Brain pericyte (primary cell): Measurements from ENCODE around the gene UBE2E3.
"Not testable (repeated sequence)": the region's sequence is repeated elsewhere in the genome, so short reads cannot be mapped to it uniquely, and the experiment has no call there.

Source experiments
- DNase-seq: peaks from one replicate; pipeline ENCODE4 v3.0.0-alpha.2; 2012; ENCODE audit warnings: low read depth, low spot score

The UBE2E3 gene

GRCh38 chr2:181025004-181025403, 44.6 kb downstream of the UBE2E3 start:
- DNase-seq, result no peak

- no peak for DNase-seq
Observed at GRCh38 chr2:181036445-181036844, 56.0 kb downstream of the UBE2E3 start.

DNA sequence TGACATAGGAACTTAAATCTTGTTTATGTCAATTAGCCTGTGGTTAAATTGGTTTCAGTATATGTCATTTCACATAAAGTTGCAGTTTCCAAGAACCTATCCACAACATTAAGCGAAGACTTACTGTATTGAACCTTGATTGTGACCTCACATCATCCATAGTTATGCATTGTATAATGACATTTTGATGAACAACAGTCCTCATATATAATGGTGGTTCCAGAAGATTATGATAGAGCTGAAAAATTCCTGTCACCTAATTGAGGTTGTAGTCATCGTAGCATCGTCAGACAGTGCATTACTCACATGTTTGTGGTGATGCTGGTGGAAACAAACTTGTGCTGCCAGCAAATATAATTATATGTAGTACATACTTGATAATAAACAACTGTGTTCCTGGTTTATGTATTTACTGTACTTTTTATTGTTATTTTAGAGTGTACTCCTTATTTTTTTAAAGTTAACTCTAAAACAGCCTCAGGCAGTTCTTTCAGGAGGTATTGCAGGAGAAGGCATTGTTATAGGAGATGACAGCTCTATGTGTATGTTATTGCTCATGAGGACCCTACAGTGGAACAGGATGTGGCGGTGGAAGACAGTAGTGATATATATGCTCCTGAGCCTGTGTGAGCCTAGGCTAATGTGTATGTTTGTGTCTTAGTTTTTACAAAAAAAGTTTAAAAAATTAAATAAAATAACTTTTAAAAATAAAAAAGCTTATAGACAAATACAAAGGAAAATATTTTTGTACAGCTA, 56.6 kb downstream of the UBE2E3 start:
- no peak for DNase-seq

GRCh38 chr2:181037922-181038321, 57.5 kb downstream of the UBE2E3 start:
- no peak for DNase-seq

GRCh38 chr2:181038796-181039195, 58.4 kb downstream of the UBE2E3 start:
- DNase-seq, result no peak

DNA sequence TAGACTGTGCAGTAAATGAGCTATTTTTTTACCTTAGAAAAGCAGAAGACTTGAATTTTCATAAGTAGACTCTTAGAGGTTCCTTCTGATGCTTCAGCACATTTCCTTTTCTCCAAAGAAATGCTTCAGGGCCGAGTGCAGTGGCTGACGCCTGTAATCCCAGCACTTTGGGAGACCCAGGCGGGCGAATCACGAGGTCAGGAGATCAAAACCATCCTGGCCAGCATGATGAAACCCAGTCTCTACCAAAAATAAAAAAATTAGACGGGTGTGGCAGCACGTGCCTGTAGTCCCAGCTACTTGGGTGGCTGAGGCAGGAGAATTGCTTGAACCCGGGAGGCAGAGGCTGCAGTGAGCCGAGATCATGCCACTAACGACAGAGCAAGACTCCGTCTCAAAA, 60.4 kb downstream of the UBE2E3 start:
- DNase-seq, result not testable (repeated sequence)

DNA sequence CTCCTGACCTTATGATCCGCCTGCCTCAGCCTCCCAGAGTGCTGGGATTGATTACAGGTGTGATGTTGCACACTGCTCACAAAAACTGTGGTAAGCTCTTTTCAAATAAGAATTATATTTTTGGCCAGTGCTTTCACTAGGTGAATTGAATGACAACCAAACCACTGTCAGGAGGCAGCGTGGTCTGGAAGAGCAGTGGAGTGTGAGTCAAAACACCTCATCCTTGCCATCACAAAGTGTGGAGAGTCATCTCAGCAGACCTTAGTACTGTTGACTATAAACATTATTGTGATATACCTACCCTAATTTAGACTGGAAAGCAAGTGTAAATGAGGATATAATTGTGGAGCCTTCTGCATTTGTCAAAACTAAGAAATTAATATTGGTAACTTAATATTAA, 61.3 kb downstream of the UBE2E3 start:
- no peak for DNase-seq

DNA sequence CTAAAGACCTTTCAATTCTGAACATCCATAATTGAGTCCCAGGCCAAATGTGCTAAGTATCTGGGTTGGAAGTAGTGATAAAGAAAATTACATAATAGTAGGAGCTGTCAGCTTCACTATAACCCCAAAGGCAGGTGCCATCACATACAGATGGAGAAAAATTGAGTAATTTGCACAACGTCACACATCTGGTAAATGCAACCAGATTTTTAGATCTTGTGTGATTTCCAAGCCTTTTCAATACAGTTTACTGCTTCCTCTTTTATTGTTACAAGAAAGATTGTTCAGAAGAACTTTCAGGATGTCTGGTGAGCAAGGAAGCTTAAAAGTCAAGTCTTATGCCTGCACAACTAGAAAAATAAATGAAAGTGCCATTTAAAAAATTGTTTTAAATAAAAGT, 62.3 kb downstream of the UBE2E3 start:
- no peak for DNase-seq

GRCh38 chr2:181046833-181047232, 66.4 kb downstream of the UBE2E3 start:
- DNase-seq, result no peak

DNA sequence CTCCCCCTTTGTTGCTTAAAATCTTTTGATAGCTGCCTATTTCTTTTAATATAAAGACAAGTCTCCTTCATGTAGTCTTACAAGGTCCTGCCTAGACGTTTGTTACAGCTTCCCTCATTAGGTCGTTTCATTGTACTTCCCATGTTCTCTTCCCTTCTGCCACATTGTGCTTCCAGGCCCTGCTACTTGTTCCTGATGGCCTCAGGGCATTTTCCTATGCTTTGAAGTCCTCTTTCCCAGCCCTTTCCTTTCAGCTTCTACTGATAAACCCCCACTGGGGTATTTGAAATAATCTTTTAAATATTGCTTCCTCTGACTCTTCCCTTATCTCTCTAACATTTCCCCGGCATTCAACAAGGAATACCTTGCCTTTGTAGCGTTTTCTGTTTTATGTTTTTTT, 67.4 kb downstream of the UBE2E3 start:
- DNase-seq, result no peak

- DNase-seq, result no peak
Observed at GRCh38 chr2:181051861-181052522, 71.6 kb downstream of the UBE2E3 start.

- no peak for DNase-seq
Observed at GRCh38 chr2:181052523-181052891, 72.1 kb downstream of the UBE2E3 start.

GRCh38 chr2:181054256-181054655, 73.9 kb downstream of the UBE2E3 start:
- DNase-seq, result no peak

- DNase-seq, result no peak
Observed at GRCh38 chr2:181054843-181055242, 74.4 kb downstream of the UBE2E3 start.

GRCh38 chr2:181058378-181059269, 78.2 kb downstream of the UBE2E3 start:
- DNase-seq, result no peak

DNA sequence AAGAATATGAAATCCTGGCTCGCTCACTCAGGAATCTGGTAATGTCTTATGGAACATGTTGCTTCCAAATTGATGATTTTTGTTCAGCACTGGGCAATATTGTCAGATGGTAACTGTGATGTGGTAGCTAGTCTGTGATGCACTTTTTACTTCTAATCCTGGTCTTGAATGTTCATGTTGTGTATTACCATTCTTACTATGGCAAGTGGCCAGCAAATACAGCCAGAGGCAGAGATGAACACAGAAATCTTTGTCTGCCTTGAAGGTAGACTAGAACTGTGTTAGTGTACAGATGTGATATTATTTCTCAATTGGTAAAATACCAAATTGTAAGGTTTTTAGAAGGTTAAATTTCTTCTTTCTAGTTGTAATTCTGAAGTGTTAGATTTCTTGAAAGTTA, 83.3 kb downstream of the UBE2E3 start:
- DNase-seq, result no peak

DNA sequence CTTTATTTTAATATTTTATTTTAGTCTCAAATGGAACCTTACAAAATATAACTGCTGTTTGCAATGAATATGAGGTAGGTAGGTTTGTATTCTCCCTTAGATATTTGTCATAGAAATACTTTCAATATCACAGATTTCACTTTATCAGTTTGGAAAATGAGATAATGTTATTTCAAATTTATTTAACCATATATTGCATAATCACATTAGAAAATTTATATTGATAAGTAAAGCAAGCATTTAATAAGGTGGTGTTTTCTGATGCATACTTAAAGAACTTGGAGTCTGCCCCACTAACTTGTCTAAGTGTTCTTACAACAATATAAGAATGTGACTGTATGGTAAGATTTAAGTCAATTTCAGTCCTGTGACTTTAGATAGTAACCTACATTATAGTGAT, 85.1 kb downstream of the UBE2E3 start:
- no peak for DNase-seq

DNA sequence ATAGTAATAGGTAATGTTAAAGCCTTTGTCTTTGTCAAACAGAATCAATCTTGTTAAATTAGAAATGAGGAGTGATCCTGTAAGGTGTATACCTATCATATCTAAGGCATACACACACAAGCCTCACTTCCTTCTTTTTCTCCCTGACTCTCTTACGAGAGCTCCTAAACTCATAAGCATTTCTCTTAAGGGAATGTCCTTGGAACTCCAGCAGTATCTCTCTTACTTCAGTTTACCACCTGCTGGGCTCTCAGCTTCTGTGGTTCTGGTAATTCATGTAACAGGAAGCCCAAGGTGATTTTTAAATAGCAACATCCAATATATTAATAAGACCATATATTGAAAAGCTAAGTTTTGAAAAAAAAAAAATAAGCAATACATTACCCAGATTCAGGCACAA, 85.9 kb downstream of the UBE2E3 start:
- no peak for DNase-seq

DNA sequence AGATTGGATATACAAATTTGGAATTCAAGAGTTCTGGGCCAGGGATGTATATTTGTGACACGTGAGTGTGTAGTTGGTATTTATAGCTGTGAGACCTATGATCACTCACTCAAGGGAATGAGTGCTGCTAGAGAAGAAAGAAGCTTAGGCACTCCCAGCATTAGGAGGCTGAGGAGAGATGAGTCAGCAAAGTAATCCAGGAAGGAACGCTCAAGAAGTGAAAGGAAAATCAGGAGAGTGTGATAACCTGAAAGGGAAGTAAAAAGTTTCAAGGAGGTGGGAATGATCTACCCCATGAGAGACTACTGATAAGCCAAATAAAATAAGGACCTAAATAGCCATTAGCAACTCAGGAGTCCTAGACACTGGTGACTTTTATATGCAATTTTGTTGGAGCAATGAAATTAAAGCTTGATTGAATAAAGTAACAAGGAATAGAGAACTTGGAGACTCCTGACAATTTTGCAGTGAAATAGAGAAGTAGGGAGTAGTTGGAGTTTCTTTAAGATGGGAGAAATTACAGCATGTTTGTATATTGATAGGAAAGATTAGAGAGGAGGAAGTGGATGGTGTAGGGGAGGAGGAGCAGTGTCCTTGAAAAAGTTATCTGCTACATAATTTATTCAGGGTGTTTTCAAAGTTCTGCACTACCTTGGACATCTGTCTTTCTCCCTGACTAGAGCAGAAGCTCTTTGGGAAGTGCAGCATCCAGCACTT, 89.9 kb downstream of the UBE2E3 start:
- DNase-seq, result no peak

- DNase-seq, result no peak
Observed at GRCh38 chr2:181070836-181071200, 90.4 kb downstream of the UBE2E3 start.

DNA sequence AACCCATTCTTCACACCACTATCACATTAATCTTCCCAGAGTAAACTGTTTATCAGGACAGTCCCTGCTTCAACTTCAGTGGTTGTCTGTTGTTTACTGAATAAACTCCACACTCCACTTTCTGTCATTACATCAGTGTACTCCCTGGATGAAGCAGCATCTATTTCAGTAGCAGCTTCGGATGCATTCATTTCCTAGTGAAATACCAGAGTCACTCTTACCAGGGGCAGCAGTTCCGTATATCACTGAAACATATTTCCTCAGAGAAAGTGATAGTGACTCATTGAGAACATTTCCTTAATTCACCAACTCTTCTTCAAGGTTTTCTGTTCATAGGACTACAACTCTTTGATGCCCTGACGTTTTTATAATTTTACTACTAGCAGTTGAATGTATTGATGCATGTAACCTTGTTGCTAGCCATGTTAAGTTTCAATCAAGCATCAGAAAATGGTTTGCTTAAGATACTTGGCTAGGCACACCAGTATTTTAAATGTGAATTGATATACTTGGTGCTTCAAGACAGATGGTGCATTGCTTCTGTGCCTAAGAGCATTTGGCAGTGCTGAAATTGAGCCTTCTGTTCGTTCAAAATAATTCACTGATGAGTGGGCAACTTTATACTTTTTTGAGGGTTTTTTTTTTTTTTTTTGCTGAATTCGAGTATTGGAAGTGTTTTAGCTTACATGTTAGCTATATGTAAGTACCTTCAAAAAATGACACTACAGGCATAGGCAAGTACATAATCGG, 92.3 kb downstream of the UBE2E3 start:
- DNase-seq, result no peak
